GM19351 (cell line): ENCODE results near the gene CCBE1.
"Not testable (repeated sequence)": the region's sequence is repeated elsewhere in the genome, so short reads cannot be mapped to it uniquely, and the experiment has no call there.

Source experiments
- ATAC-seq: cut with Tn5 transposase; IDR thresholded peaks from one replicate; pipeline ENCODE4 v1.9.1; 2021; ENCODE audit warnings: mild to moderate bottlenecking, moderate library complexity; ENCODE audit not compliant: unreplicated experiment

CCBE1 gene

DNA sequence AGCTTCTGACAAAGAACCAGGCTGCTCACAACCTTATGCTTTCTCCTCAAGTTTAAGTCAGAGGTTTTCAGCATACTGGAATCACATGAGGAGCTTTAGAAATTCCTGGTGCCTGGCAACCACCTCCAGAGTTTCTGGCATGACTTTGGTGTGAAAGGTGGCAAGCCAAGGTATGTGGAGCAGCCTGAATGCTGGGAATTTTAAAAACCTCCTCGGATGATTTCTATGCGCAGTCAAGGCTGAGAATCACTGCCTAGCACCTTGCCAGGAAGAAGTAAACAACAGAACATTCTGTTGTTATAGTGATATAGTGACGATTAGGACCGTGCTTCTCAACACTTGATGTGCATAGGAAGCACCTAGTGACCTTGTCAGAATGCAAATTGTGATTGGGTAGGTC lies 11.7 kb downstream of the CCBE1 start:
- no peak for ATAC-seq

- ATAC-seq = no peak
These were observed 12.4 kb downstream of the CCBE1 start for GRCh38 chr18:59684777-59685176.

GRCh38 chr18:59681521-59682004 lies 15.7 kb downstream of the CCBE1 start:
- ATAC-seq = no peak

GRCh38 chr18:59681051-59681450 lies 16.2 kb downstream of the CCBE1 start:
- no peak for ATAC-seq

GRCh38 chr18:59675346-59675745 lies 21.9 kb downstream of the CCBE1 start:
- no peak for ATAC-seq

DNA sequence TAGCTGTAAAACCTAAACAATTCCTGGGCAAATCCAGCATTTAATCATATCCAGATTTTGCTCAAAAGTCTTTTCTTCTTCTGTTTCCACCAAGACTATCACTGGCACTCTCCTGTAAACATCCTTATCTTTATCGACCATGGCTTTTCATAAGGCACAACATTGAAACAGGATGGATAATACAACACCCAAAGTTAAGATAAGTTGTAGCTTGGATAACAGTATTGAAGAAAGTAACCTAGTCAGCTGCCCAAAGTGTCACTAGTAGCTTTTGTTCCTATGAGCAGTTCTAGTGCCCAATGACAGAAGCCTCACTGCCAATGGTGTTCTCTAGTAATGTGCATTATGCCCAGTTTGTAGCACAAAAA lies 22.3 kb downstream of the CCBE1 start:
- ATAC-seq = no peak

DNA sequence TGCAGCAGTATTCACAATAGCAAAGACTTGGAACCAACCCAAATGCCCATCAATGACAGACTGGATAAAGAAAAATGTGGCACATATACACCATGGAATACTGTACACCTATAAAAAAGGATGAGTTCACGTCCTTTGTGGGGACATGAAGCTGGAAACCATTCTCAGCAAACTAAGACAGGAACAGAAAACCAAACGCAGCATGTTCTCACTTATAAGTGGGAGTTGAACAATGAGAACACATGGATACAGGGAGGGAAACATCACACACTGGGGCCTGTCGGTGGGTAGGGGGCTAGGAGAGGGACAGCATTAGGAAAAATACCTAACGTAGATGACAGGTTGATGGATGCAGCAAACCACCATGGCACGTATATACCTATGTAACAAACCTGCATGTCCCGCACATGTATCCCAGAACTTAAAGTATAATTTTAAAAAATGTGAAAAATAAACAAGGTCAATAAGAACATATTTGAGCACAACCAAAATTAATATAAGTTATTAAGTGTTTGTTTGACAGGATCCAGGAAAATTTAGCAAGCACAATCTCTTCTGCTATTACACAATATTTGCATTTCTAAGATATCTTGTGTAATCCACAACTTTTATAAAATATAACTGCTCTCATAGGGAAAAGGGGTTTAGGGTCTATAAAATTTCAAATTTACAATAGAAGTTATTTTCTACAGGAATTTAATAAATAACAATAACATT lies 22.9 kb downstream of the CCBE1 start:
- ATAC-seq = no peak

GRCh38 chr18:59672235-59672711 lies 24.9 kb downstream of the CCBE1 start:
- ATAC-seq = no peak

GRCh38 chr18:59671551-59671950 lies 25.7 kb downstream of the CCBE1 start:
- no peak for ATAC-seq

DNA sequence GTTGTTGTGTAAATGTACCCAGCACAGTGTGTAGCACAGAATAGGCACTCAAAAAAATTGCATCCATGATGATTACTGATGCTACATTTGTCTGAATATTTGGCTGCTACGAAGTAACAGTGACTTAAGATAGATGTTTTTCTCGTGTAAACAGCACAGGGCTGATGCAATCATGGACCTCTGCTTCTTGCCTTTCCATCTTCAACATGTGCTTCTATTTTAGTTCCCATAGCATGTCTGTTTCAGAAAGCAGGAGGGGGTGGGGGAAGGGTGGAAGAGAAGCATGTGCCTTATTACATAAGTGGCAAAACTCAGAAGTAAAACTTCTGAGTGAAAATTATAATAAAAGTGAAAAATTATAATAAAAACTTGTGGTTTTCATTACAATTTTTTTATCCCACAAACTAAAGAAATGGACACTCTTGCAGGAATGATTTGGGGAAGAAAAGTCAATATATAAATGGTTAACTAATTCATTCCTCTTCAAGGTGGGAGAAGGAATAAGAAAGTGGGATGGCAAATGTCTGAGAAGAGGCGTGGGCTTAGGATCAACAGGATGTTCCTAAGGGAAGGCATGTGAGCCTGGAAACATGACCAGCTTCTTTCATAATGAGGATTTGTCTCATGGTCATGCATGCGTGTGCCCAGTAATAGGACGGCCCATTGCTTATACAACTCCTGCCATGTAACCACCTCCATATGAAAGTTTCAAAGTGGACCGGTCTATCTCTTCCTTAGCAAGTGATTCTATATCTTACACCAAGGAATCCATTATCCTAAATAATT lies 27.2 kb downstream of the CCBE1 start:
- ATAC-seq = no peak

GRCh38 chr18:59667488-59667887 lies 29.7 kb downstream of the CCBE1 start:
- no peak for ATAC-seq

DNA sequence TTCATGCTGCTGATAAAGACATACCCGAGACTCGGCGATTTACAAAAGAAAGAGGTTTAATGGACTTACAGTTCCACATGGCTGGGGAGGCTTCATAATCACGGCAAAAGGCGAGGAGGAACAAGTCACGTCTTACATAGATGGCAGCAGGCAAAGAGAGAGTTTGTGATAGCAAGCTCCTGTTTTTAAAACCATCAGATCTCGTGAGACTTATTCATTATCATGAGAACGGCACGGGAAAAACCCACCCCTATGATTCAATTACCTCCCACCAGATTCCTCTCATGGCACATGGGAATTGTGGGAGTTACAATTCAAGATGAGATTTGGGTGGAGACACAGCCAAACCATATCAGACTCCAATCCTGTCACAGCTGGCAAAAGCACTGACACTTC lies 31.2 kb downstream of the CCBE1 start:
- ATAC-seq = not testable (repeated sequence)

- no peak for ATAC-seq
These were observed 31.9 kb downstream of the CCBE1 start for GRCh38 chr18:59665057-59666006.

- ATAC-seq = no peak
These were observed 32.9 kb downstream of the CCBE1 start for GRCh38 chr18:59664329-59664728.

DNA sequence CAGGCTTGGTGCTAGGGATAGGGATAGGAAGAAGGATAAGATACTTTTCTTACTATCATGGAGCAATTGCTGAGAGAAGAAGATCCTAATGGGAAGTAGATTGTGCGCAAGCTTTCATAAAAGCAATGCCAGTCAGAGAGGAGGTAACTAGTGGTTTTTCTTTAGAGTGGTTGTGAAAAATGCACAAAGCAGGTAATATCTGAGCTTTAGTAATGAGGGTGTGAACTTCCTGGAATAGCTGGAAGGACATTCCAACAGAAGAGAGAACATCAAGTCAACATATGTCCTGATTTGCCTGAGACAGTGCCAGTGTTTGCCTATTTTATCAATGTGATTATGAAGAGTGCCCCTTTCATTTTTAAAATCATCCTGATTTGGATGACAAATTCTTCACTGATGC lies 34.1 kb downstream of the CCBE1 start:
- no peak for ATAC-seq

DNA sequence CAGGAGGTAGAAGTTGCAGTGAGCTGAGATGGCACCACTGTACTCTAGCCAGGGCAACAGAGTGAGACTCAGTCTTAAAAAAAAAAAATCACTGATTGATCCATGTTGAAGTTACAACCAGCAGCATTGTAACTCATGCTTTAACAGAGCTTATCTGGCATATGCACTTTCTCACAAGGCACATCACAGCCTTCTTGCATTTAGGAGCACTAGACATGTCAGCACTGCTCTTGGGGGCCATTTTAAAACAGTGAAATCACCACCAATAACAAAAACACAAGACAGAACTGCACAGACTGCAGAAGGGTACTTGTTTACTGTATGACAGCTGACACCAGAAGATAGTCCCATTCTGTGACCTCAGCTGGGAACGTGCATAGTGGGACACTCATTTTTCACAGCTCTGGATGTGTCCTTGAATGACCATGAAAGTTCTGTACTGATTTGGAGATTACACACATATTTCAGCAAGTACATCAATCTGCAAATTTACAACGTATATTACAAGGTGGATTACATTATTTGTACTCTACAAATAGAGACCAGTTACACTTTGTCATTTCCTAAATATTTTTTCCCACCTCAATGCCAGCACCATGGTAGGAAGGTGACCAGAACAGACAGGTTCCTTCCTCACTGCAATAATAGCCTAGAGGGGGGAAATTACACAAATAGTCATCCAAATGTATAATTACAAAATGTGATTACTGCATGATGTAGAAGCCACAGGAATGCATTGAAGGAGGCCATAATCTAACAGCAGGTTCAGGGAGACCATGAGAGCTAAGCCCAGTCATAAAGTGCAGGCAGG lies 35.1 kb downstream of the CCBE1 start:
- no peak for ATAC-seq

- ATAC-seq = no peak
These were observed 36.2 kb downstream of the CCBE1 start for GRCh38 chr18:59660786-59661743.

GRCh38 chr18:59660366-59660765 lies 36.9 kb downstream of the CCBE1 start:
- ATAC-seq = no peak

- no peak for ATAC-seq
These were observed 37.6 kb downstream of the CCBE1 start for GRCh38 chr18:59659508-59660170.
